Activated T-cell treated with anti-CD3 and anti-CD28 coated beads, Interleukin-2, amount 50 U/mL, for 1 hour (primary cell): Measurements from ENCODE around the gene HDAC5.

Source experiments
- DNase-seq: peaks from one replicate; pipeline ENCODE4 v3.0.0-alpha.2; 2020

Gene HDAC5

GRCh38 chr17:44086364-44087311, 36.8 kb downstream of the HDAC5 start:
- peak; percentile 43 for DNase-seq

DNA sequence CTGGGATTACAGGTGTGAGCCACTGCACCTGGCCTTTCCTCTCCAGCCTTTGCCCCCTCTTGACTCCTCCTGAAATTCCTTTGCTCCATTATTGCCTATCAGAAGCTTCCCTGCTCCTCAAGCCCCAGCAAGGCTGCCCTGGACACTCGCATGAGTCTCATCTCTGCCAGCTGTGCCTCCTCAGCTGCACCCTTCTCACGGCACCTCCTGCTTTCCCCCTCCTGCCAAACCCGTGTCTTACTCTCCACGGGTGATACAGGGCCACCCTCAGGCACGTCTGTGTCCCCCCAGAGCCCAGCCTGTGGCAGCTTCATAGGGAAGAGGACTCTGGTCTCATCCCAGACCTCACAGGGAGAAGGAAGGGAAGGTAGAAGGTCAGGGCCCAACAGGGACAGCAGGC, 37.5 kb downstream of the HDAC5 start:
- DNase-seq: no peak

DNA sequence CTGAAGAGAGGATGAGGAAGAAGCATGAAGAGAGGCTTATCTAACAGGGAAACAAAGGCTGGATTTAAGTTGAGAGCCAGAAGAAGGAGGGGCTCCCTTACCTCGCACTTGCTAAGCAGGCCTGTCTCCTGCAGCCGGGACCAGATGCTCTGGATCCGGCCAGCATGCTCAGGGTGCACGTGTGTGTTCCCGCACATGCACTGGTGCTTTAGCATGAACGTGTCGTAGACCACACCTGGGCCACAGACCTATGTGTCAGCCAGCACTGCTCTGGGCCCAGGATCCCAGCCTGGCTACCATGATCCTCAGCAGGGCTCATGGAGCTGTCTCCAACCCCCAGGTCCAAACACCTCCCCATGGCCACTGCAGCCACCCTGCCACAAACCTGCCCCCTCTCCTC, 38.5 kb downstream of the HDAC5 start:
- DNase-seq: no peak

DNA sequence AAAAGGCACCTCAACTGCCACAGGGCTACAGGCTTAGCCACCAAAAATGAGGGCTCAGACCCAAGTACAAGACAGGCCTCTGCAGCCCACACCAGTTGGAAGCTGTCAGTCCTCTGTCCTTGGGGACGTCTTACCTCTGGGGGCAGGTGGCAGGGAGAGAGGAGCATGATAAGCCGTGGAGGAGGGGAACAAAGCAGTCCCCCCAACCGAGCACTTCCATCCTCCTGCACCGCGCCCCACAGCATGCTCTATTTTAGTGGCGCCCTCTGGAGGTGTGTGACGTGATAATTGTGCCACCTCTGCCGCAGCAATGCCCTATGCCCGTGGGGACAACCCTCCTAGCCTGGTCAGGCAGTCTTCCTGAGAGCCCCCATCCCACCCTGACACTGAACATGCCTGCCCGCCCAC, 39.3 kb downstream of the HDAC5 start:
- DNase-seq: peak; percentile 32

- DNase-seq: no peak
Measured at GRCh38 chr17:44083250-44083849, 40.1 kb downstream of the HDAC5 start.

DNA sequence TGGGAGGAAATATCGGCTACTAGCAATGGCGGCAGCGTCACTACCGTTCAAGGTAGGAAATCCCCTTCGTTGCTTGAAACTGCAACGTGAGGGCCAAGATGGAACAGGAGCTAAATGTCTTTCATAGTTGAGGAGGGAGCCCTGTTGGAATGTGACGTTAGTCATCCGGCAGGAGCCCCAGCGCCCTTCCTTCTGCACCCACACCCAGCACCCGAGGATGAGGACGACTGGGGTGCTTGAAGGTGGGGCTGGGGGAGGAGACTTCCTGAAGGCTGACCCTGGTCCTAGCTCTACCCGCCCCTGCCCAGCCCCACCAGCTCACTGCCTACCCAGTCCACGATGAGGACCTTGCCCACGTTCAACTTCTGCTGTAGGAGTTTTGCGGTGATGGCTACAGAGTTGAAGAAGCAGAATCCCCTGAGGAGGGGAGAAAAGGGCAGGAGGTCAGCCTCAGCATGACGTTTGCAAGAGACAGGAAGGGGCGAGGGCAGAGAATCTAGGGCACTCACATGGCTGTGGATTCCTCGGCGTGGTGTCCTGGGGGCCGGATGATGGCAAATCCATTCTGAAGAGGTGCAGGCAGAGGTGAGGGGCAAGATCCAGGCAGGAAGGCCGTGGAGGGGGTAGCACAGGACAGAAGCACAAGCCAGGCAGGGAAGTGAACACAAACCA, 41.0 kb downstream of the HDAC5 start:
- DNase-seq: no peak

GRCh38 chr17:44081681-44082080, 41.8 kb downstream of the HDAC5 start:
- DNase-seq: no peak

GRCh38 chr17:44079877-44080821, 43.3 kb downstream of the HDAC5 start:
- DNase-seq: no peak

GRCh38 chr17:44078412-44078811, 45.0 kb downstream of the HDAC5 start:
- DNase-seq: no peak

DNA sequence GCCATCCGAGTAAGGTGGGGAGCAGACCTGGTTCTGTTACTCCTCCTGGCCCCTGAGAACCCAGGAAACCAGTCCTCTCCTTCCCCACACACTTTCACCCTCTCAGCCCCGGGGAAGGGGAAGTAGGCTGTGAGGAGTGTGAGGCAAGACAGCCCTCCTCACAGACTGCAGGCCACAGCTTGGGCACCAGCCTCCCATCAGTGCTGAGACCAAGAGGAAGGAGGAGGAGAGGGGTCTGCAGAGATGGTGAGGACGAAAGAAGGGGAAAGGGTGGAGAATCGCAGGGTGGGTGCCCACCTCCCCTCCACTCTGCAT, 45.9 kb downstream of the HDAC5 start:
- no peak for DNase-seq

GRCh38 chr17:44076716-44077594, 46.5 kb downstream of the HDAC5 start:
- no peak for DNase-seq

DNA sequence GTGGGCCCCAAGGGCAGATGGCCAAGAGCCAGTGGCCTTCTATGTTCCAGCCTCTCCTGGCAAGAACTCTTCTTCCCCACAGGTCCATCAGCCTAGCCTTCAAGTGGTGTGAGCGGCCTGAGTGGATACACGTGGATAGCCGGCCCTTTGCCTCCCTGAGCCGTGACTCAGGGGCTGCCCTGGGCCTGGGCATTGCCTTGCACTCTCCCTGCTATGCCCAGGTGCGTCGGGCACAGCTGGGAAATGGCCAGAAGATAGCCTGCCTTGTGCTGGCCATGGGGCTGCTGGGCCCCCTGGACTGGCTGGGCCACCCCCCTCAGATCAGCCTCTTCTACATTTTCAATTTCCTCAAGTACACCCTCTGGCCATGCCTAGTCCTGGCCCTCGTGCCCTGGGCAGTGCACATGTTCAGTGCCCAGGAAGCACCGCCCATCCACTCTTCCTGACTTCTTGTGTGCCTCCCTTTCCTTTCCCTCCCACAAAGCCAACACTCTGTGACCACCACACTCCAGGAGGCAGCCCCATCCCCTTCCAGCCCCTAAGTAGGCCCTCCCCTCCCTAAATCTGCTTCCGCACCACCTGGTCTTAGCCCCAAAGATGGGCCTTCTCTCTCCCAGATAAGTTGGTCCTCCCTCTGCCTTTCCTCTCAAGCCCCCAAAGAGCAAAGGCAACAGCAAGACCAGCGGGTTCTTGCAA, 47.7 kb downstream of the HDAC5 start:
- no peak for DNase-seq

DNA sequence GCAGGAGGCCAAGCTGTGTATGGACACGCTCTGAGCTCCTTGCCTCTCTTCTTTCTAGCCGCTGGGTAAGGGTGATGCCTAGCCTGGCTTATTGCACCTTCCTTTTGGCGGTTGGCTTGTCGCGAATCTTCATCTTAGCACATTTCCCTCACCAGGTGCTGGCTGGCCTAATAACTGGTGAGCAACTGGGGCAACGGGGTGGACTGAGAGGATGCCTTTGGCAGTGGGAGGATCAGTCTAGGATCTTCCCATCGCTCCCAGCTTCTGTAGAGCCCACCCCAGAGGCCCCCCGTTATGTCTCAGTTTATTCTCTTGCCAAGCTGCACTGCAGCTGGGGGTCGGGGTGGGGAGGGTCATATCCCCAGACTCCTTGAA, 48.5 kb downstream of the HDAC5 start:
- DNase-seq: no peak

- no peak for DNase-seq
Measured at GRCh38 chr17:44074231-44074910, 49.1 kb downstream of the HDAC5 start.

- no peak for DNase-seq
Measured at GRCh38 chr17:44071772-44072171, 51.7 kb downstream of the HDAC5 start.

GRCh38 chr17:44071198-44071520, 52.3 kb downstream of the HDAC5 start:
- DNase-seq: no peak

GRCh38 chr17:44070455-44071197, 52.8 kb downstream of the HDAC5 start, which contains the start of gene G6PC3:
TSS of gene G6PC3 (plus strand) at chr17:44070735. CDS start at chr17:44070966, 231 bp downstream.
- peak; percentile 64 for DNase-seq

- no peak for DNase-seq
Measured at GRCh38 chr17:44069974-44070454, 53.4 kb downstream of the HDAC5 start.

DNA sequence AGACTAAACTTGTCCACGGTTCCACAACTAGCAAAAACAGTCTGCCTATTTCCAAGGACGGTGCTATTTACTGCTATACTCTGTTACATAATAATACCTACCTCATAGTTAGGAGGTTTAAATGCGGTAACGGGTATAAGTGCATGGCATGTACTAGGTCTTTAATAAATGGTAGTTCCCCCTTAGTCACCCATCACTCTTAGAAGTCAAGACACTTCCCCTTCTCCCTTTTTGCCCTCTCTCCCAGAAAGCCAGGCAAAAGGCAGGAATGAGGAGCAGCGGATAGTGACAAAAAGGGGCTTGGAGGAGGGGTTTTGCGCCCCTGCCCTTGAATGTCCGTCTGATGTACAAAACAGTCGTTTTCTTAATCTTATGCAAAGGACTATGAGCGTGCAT, 55.9 kb downstream of the HDAC5 start:
- no peak for DNase-seq
